Stimulated activated naive CD8-positive, alpha-beta T cell treated with anti-CD3 and anti-CD28 coated beads, Interleukin-15, Interleukin-2, amounts not matched to agents 100 U/mL and 50 U/mL, for 24 hours (primary cell): Measurements from ENCODE around the gene ARMC5.
"Not testable (repeated sequence)": the region's sequence is repeated elsewhere in the genome, so short reads cannot be mapped to it uniquely, and the experiment has no call there.

ENCODE experiments used
- ATAC-seq: fragments of 150-1000 bp; cut with Tn5 transposase; one replicate; pipeline ENCODE4 v1.10.0; 2021
- DNase-seq: peaks from one replicate; pipeline ENCODE4 v3.0.0; 2021

ARMC5 gene

GRCh38 chr16:31499928-31500327 lies 40.6 kb downstream of the ARMC5 start:
- no peak for ATAC-seq
- no peak for DNase-seq

GRCh38 chr16:31501226-31501965 lies 42.1 kb downstream of the ARMC5 start:
- no peak for DNase-seq
- no peak for ATAC-seq

- ATAC-seq, result no peak
- DNase-seq, result no peak
These were observed 42.7 kb downstream of the ARMC5 start for GRCh38 chr16:31501966-31502348.

GRCh38 chr16:31502981-31503380 lies 43.7 kb downstream of the ARMC5 start:
- DNase-seq (no peak), ATAC-seq (no peak)

DNA sequence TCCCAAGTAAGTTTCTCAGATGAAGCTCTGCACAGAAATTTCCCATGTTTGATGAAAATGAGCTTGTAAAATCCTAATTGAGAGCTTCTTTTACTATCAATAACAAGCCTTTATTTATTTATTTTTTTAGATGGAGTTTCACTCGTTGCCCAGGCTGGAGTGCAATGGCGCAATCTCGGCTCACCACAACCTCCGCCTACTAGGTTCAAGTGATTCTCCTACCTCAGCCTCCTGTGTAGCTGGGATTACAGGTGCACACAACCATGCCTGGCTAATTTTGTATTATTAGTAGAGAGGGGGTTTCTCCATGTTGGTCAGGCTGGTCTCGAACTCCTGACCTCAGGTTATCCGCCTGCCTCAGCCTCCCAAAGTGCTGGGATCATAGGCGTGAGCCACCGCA lies 44.3 kb downstream of the ARMC5 start:
- ATAC-seq, DNase-seq: not testable (repeated sequence)

GRCh38 chr16:31504159-31504558 lies 44.9 kb downstream of the ARMC5 start:
- no peak for ATAC-seq
- no peak for DNase-seq

- DNase-seq (no peak), ATAC-seq (peak; percentile 49)
These were observed 46.2 kb downstream of the ARMC5 start for GRCh38 chr16:31505483-31505882.

GRCh38 chr16:31507617-31507928 lies 48.3 kb downstream of the ARMC5 start:
- ATAC-seq (peak; percentile 4), DNase-seq (no peak)

DNA sequence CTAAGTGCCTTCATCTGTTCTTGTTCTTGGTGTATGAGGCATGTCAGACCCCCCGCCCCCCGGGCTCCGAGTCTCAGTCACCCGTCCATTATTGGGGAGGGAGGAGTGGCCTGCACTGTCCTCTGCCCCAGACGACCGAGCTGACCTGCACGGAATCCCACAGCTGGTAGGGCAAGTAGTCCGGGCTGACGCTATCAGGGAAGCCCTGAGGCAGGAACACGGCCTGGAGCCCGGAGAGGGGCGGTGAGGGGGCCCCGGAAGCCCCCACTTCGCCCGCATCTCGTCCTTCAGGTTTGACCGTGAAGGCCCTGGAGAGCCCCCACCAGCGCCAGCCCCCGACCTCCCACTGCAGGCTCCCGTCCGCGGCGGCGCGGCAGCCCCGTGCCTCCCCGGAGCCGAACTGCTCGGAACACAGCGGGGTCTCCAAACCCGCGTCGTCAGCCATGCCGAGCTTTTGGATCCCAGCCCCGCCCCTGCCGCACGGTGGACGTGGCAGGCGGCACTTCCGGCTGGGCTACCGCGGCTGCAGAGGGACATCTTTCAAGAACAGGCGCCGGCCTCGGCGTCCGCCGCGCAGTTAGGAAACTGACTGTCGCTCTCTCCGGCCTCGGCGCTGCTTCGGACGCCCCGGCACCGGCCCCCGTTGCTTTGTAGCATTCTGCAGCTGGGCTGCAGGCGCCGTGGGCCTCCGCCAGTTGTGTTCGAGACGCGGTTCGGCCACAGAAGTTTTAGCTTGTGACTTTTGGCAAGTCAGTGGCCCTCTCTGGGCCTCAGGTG lies 48.8 kb downstream of the ARMC5 start, which contains the start of gene RUSF1:
RUSF1 (minus strand) TSS at position 463 of the 777 bp plus-strand sequence; CDS start at position 445, 18 bp downstream.
- peak; percentile 90 for DNase-seq
- peak; percentile 91 for ATAC-seq

- no peak for DNase-seq
- no peak for ATAC-seq
These were observed 49.5 kb downstream of the ARMC5 start for GRCh38 chr16:31508706-31509195.

DNA sequence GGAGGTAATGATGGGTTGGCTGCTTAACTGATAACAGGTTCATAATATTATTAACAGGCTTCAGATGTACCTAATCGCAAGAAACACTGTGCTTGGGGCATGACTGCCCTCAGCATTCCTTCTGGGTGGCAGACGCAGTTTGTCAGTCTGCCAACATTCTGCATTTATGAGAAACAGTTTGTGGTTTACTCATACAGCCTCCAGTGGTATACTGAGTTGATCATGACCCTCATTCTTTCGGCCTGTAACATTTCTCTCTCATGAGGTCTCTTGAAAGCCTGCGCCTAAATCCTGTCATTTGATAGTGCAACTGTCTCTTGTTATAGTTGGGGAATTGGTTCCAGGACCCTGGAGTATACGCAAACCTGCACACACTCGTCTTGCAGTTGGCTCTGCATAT lies 53.8 kb downstream of the ARMC5 start:
- no peak for DNase-seq
- ATAC-seq, result no peak

DNA sequence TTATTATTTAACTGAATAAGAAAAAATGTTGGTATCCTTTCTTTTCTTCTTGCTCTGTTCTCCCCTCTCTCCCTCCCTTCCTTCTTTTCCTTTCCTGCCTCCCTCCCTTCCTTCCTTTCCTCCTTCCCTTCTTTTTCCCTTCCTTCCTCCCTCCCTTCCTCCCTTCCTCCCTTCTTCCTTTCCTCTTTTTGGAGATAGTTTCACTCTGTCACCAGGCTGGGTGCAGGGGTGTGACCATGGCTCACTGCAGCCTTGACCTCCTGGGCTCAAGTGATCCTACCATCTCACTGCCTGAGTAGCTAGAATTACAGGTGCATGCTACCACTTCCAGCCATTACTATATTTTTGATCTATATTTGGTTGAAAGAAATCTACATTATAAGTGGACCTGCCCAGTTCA lies 54.6 kb downstream of the ARMC5 start:
- ATAC-seq (no peak), DNase-seq (no peak)
